HL-60 (cell line): ENCODE data around the gene UTP4.

Experiments
- CTCF ChIP-seq: IDR thresholded peaks from one replicate; pipeline ENCODE4 v1.5.1; 2011; ENCODE audit warnings: low read length, control low read depth, inconsistent platforms; ENCODE audit not compliant: insufficient read depth
- GABPA ChIP-seq: IDR thresholded peaks from 2 replicates; pipeline ENCODE4 v1.6.1; 2012; ENCODE audit warnings: low read depth
- POLR2AphosphoS5 ChIP-seq: IDR thresholded peaks from 2 replicates; pipeline ENCODE4 v1.6.1; 2012; ENCODE audit warnings: low read depth
- SPI1 ChIP-seq: IDR thresholded peaks from 2 replicates; pipeline ENCODE4 v1.6.1; 2012; ENCODE audit warnings: low read depth, mild to moderate bottlenecking, borderline replicate concordance

- TF ChIP-seq POLR2AphosphoS5 (no peak), CTCF (no peak), SPI1 (no peak), GABPA (no peak)
These were observed 66.9 kb downstream of the UTP4 start for GRCh38 chr16:69199382-69199781.
